ENCODE results near the gene GSTM2.
"Not testable (repeated sequence)": the region's sequence is repeated elsewhere in the genome, so short reads cannot be mapped to it uniquely, and the experiment has no call there.

DNA sequence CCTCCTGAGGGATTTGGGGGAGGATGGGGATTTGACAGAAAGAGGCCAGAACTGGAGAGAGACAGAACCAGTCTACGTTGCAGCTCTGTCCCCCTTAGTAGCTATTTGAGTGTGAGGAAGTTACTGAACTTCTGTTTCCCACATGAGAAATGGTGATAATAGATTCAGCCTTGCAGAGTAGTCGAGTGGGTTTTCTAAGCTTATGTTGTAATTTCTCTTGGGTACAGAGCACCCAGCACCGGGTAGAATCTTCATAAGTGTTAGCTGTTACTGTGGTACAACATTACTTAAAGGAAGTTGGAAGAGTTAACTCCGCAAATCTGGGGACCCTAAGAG is 7.2 kb upstream of the GSTM2 start:
- TF ChIP-seq ZNF785 (tag by site-specific recombination; IDR thresholded peaks at IDR 0.05); ZNF677 (tag by site-specific recombination; IDR thresholded peaks at IDR 0.05); ZNF670 (tag by site-specific recombination; IDR thresholded peaks at IDR 0.05; ENCODE audit: low read depth); ZNF558 (tag by site-specific recombination; IDR thresholded peaks at IDR 0.05); ZSCAN30 (tag by site-specific recombination; IDR thresholded peaks at IDR 0.05); ZIC2 (tag by site-specific recombination; IDR thresholded peaks at IDR 0.05); ZBTB48 (tag by site-specific recombination; IDR thresholded peaks at IDR 0.05); ZNF121 (tag by site-specific recombination; IDR thresholded peaks at IDR 0.05); KLF7 (tag by site-specific recombination; IDR thresholded peaks at IDR 0.05; ENCODE audit: borderline replicate concordance): not testable (repeated sequence)
- TF ChIP-seq, protein P1, sequence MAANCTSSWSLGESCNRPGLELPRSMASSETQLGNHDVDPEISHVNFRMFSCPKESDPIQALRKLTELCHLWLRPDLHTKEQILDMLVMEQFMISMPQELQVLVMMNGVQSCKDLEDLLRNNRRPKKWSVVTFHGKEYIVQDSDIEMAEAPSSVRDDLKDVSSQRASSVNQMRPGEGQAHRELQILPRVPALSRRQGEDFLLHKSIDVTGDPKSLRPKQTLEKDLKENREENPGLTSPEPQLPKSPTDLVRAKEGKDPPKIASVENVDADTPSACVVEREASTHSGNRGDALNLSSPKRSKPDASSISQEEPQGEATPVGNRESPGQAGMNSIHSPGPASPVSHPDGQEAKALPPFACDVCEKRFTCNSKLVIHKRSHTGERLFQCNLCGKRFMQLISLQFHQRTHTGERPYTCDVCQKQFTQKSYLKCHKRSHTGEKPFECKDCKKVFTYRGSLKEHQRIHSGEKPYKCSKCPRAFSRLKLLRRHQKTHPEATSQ (tag by site-specific recombination; IDR thresholded peaks at IDR 0.05) = not testable (repeated sequence)
- TF ChIP-seq, protein P2, sequence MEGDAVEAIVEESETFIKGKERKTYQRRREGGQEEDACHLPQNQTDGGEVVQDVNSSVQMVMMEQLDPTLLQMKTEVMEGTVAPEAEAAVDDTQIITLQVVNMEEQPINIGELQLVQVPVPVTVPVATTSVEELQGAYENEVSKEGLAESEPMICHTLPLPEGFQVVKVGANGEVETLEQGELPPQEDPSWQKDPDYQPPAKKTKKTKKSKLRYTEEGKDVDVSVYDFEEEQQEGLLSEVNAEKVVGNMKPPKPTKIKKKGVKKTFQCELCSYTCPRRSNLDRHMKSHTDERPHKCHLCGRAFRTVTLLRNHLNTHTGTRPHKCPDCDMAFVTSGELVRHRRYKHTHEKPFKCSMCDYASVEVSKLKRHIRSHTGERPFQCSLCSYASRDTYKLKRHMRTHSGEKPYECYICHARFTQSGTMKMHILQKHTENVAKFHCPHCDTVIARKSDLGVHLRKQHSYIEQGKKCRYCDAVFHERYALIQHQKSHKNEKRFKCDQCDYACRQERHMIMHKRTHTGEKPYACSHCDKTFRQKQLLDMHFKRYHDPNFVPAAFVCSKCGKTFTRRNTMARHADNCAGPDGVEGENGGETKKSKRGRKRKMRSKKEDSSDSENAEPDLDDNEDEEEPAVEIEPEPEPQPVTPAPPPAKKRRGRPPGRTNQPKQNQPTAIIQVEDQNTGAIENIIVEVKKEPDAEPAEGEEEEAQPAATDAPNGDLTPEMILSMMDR (tag by site-specific recombination; IDR thresholded peaks at IDR 0.05) = not testable (repeated sequence)

All from HEK293 (cell line).